GM19452 (cell line): ENCODE measurements around the gene ANLN.
"Not testable (repeated sequence)": the region's sequence is repeated elsewhere in the genome, so short reads cannot be mapped to it uniquely, and the experiment has no call there.

Source experiments
- ATAC-seq: cut with Tn5 transposase; IDR thresholded peaks from one replicate; pipeline ENCODE4 v1.9.1; 2021; ENCODE audit not compliant: unreplicated experiment

Gene ANLN

DNA sequence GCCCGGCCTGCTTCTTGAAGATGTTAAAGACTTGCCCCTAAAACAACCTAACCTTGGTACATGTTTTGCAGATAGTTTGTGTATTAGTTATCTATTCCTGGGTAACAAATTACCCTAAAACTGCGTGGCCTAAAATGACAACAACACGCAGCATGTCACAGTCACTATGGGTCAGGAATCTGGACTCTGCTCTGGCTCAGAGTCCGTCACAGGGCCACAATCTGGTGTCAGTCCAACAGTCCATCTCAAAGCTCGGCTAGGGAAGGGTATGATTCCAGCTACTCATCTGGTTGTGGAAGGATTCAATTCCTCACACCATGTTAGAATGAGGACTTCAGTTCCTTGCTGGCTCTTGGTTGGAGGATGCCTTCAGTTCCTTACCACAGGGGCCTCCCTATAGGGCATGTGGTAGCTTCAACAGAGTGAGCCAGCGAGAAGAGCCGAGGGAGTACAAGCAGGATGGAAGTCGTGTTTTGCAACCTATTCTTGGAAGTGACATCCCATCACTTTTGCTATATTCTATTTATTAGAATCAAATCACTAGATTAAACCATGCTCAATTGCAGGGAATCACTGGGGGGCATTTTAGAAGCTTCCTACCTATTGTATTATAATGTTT is 71.3 kb downstream of the ANLN start:
- ATAC-seq: no peak

DNA sequence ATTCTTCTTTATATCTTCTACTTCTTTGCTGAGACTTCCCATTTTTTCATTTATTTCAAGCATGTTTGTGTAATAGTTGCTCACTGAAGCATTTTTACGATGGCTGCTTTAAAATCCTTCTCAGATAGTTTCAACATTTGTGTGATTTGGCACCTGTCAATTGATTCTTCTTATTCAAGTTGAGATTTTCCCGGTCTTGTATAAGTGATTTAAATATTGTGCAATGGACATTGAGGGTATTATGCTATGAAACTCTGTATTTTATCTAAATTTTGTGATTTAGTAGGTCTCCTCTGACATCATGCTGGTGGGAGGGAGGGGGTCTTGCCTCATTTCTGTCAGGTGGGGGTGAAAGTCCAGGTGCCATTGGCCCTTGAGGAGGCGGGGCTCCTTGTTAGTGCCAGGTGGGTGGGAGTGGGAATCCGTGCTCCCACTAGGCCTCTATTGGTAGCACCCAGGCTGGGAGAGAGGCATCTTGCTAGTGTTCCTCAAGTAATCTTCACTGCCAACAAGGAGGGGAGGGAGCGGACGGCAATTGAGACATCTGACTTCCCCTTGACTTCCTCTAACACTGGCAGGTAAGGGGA is 73.0 kb downstream of the ANLN start:
- no peak for ATAC-seq

DNA sequence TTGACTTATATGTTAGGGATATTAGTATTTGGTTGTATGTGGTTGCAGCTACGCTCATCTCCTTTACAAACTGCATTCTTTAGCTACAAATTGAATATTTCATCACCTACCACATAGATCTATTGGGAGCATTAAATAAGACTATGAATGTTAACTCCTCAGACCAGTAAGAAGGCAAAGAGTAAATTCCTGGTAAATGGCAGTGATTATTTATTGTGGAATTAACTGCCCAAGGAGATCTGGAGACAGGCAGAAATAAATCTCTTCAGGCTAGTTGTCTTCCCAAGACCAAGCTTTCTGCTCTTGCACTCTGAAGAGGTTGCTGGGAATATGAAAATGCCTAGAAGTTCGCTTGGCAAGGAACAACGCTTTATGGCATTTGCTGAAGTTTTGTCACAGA is 74.6 kb downstream of the ANLN start:
- ATAC-seq: no peak

DNA sequence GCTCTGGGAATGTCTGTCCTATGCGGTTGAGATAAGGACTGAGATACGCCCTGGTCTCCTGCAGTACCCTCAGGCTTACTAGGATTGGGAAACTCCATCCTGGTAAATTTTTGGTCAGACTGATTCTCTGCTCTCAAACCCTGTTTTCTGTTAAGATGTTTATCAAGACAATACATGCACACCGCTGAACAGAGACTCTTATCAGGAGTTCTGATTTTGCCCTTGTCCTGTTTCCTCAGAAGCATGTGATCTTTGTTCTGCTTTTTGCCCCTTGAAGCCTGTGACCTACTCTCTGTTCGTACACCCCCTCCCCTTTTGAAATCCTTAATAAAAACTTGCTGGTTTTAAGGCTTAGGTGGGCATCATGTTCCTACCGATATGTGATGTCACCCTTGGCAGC is 76.3 kb downstream of the ANLN start:
- not testable (repeated sequence) for ATAC-seq

DNA sequence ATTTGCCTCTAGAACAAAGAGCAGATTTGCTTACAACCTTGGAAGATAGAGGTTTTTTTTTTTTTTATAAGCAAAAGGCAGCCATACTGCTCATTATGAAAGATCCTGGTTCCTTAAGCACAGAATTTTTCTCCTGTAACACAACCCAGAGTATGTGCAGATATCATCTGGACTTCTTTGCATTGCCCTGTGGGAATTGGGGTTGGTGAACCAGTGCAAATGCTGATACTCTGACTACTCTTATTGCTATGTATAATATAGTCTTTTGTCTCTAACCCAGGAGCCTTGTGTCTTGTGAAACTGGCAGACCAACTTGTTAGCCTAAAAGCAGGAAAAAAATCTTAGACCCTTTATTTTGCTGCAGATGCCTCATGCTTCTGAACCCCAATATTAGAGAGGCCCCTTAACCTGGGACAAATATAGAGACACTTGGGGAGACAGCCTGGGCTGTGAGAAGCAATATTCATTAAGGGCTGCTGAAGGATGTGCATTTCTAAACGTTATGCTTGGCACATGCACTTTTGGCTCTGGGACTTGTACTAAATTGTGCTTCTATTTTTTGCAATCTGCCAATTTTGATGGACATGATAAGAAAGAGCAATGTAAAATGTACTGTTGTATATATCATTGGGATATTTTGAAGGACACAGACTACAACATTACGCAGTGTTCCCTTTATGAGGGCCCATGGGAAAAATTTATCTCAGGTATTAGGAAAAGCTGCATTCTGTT is 78.9 kb downstream of the ANLN start:
- ATAC-seq: no peak

DNA sequence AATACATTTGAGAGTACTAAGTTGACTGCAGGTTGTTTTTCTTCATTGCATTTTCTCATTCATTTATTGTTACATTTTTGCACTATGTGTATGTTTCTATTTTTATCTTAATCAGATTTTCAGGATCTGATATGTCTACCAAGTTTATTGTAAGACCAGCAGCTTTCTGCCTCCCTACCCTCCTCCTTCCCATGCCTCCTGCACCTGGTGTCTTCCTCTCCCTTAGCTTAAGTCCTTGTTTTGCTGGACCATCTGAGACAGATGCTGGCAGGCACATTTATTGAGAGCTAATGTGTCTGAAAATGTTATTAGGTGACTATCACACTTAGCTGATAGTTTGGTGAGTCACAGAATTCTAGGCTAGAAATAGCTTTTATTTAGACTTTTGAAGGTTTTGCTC is 79.6 kb downstream of the ANLN start:
- ATAC-seq: no peak

DNA sequence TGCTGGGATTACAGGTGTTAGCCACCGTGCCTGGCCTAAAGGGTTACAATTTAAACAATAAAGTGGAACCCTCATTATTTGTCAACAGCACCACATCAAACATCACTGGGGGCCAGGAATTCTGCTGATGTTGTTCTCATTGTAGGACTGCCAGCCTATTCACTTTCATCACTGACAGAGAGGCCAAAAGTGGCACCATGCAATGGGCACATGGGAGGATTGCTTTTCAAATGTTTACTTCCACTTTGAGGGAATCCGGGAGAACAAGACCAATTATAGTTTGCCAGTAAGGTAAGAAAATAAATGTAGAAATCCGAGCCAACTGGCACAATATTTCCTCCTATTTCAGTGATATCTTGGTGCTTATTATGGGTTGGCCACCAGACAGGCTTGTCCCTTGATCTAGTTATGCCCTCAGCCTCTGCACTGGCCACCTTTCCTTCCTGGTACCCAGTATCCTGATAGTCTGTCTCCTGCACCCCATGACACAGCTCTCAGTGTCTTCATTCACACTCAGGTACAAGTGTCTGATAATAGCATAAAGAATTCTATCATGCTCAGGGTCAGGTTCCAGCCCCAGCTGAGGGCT is 82.6 kb downstream of the ANLN start:
- ATAC-seq: no peak

DNA sequence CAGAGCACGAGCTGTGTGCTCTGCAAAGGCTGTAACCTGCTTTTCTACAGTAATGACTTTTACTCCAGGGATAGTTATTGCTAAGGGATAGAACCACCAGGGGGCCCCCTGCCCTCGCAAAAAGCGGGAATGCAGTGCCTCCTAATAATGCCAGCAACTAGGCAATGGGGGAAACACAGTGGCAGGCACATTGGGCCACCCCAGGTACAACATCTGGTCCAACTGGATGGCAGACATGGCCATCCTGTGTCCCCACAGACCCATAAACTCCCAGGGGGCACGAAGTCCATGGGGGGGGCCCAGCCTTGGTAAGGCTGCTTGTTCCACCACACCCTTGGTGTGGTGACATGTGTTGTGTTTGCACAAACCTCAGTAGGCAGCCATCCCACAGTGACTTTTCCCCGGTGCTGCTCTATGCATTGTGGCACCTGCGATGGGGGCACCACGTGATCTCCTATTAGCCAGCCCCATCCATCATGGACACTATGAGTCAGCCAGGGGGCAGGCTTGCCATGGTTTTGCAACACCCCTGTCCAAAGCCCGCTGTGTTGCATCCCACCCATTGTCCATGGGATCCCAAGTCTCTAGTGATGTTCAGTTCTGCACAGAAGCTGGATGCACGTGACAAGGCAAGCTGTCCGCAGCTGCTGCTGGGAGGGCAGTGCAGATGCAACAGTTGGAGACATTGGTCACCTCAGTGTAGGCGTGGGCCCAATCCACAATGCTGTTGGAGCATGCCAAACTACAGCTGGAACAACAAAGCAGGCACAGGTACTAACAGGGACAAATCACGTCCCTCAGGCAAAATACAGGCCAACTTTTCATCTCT is 84.0 kb downstream of the ANLN start:
- ATAC-seq: no peak

DNA sequence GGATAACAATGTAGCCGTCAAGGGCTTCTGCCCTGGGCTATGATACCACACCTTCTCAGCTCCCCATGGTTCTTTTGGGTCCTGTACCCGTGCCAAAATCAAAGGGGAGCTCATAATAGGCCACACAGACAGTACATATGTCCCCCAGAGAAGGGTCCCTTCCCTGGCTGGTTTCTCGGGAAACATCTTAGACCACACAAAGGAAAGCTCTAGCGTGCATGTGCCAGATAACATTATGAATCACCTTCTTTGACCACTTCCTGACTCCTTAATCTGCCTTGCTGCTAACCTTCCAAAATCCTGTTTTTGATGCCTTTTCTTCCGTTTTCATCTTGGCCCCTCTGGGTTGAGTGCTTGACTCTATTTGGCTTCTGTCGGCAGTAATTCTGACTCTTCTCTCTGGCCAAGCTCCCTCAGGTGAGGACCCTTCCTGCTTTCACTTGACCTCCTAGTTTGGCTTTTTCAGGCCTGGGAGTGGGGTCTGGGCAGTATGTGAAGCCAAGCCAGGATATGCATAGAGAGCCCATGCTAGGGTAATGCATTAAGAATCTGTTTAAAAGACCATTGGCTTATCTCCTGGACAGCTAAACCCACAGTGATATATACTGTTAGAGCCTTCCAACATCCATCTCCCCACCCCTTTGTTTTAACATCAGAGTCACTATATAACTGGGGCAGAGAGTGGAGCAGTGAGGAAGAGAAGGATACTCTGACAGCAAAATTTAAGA is 84.8 kb downstream of the ANLN start:
- ATAC-seq: no peak

DNA sequence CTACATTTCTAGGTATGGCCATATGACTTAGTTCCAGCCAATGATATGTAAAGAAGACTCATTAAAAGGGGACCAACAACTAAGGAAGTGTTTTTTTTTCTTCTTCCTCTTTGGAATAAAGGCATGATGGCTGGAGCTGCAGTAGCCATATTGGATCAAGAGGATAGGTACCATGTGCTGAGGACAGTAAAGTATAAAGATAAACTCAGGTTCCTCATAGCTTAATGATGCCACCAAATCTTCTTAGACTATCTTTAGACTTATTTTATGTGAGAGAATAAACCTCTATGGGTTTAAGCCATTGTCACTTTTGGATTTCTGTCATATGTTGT is 85.3 kb downstream of the ANLN start:
- ATAC-seq: no peak

DNA sequence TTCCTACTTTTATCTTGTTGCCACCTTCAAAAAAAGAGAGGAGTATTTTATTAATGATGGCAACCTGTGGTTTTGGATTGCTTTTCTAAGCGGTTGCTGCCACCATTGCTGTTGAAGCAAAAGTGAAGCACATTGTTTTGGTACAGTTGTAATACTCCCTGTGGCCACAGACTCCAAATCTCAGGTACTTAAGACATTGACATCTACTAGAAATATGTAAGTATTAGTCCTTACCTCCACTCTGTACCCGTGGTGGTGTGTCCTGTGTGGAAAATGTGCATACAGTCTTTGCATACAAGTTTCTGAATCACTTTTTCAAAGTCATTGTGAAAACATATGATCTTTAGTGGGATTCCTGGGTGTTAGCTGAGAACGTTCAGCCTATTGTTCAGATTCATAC is 85.7 kb downstream of the ANLN start:
- ATAC-seq: no peak

DNA sequence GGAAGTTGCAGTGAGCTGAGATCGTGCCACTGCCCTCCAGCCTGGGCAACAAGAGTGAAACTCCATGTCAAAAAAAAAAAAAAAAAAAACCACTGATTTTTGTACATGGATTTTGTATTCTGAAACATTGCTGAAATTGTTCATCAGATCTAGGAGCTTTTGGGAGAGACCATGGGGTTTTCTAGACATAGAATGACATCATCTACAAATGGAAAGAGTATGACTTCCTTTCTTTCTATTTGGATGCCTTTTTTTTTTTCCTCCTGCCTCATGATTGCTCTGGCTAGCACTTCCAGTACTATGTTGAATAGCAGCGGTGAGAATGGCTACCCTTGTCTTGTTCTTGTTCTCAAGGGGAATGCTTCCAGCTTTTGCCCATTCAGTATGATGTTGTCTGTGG is 89.1 kb downstream of the ANLN start:
- ATAC-seq: no peak

DNA sequence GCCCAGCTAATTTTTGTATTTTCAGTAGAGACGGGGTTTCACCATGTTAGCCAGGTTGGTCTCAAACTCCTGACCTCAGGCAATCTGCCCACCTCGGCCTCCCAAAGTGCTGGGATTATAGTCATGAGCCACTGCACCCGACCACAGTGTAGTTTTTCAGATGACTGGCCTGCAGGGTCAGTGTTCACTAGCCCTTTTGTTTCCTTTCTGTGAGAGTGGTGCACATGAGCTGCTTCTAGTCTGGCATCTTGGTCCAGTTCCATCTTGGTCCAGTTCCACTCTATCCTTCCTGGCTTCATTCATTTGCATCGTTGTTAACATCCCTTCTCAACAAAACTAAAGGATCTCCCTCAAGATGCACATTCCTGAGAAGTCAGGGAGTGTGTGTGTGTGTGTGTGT is 94.2 kb downstream of the ANLN start:
- ATAC-seq: not testable (repeated sequence)

DNA sequence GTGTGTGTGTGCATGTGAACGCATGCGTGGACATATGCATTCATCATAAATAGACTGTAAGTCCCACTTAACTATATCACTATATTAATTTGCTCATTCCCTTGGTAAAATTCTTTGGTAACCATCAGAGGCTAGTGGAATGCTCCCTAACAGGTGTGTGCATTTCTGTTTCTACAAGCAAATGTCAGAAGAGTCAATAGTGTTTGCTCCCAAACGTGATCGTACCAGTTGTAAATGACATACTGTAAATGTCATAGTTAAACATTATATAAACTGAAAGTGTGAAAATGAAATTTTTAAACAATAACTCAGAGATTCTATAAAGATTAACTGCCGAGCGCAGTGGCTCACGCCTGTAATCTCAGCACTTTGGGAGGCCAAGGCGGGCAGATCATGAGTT is 94.6 kb downstream of the ANLN start:
- ATAC-seq: no peak

DNA sequence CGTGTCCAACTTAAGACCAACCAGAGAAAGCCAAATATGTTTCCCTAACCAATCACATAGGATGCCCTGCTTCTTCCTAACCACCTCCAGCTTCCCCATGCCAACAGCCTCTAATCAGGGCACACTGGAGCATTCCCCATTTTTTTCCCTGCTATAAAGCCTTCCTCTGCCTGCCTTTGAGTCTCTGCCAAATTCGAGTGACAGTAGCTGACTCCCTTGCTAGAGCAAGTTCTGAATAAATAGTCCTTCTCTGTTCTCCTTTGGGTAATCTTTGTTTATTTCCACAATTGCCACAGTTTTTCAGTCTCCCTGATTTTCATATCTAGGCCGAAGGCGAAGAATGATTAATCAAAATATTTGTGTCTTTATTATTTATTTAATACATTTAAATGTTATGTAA is 96.7 kb downstream of the ANLN start:
- no peak for ATAC-seq

DNA sequence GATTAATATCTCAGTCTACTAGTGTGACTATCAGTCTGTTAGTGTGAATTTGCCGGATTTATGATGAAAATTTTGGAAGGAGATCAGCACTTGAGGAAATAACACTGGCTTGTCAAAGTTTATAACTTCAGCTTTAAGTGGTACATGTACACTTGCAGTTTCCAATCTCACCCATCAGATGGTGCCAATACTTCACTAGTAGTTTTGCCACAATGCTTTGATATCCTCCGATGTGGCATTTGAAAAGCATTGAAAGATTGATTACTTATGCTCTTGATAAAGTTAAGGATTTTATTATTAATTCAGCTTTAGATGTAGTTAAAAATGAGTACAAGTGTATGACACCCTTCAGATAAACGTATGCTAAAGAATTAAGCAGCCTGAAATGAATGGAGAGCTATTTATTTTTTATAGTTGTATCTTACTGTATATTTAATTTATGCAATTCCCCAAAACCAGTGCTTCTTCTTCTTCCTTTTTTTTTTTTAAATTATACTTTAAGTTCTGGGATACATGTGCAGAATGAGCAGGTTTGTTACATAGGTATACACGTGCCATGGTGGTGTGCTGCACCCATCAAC is 98.2 kb downstream of the ANLN start:
- ATAC-seq: no peak

DNA sequence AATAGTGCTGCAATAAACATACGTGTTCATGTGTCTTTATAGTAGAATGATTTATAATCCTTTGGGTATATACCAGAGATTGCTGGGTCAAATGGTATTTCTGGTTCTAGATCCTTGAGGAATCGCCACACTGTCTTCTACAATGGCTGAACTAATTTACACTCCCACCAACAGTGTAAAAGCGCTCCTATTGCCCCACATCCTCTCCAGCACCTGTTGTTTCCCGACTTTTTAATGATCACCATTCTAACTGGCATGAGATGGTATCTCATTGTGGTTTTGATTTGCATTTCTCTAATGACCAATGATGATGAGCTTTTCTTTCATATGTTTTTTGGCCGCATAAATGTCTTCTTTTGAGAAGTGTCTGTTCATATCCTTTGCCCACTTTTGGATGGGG is 99.0 kb downstream of the ANLN start:
- ATAC-seq: not testable (repeated sequence)

DNA sequence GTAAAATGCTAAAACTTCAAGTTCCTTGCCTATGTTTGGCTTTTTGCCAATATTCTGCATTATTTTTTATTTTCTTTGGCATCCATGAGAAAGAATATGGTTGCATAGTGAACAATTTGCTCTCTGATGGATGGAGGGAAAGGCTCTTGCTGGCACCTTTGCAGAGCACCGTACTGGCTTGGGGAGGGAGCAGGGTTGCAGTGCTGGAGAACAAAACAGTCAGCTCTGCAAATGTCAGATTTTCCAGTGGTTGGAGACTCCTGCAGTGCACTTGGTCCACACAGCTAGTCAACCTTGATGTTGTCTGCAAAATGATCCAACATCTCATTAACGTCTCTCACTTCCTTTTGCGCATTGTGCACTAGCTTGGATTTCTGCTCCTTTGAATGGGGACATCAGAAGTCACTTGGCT is 100.8 kb downstream of the ANLN start:
- no peak for ATAC-seq

DNA sequence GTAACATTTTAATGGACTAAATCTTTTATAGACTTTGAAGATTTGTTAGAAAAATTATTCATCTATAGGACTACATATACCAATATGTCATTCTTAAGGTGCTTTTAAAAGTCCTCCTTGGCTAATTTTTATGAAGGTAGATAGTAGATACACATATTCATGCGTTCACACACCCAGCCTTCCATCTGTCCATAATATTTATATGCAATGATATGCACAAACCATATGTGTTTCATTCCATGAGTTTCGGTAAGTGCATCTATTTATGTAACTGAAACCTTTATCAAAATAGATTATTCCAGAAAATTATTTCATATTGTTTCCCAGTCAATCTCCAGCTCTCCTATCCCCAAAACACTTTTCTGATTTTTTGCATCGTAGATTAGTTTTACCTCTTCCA is 101.7 kb downstream of the ANLN start:
- ATAC-seq: no peak

DNA sequence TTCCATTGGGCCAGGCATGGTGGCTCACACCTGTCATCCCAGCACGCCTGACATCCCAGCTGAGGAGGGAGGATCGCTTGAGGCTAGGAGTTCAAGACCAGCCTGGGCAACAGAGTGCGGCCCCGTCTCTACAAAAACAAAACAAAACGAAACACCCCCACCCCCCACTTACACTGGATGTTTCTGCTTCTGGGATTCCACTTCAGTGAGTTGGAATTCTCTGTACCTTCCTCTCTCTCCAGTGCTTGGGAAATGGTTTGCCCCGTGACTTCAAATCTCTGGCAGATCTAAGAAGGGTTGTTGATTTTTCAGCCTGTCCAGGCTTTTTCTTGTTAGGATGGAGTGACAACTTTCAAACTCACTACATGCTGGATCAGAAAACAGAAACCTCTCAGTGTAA is 106.9 kb downstream of the ANLN start:
- ATAC-seq: no peak
